ENCODE results near the gene TRAK1. TPM values are rescaled to one million over a fixed set of nuclear protein-coding genes. Genes with fewer than 3 reads are reported as not detected.

TRAK1 gene
- total RNA-seq, 1 donor from 2014 or later, result 117 TPM

- DNase-seq (ENCODE audit: low read depth), result no peak
Measured at GRCh38 chr3:42198709-42199108, 107.6 kb downstream of the TRAK1 start.

DNA sequence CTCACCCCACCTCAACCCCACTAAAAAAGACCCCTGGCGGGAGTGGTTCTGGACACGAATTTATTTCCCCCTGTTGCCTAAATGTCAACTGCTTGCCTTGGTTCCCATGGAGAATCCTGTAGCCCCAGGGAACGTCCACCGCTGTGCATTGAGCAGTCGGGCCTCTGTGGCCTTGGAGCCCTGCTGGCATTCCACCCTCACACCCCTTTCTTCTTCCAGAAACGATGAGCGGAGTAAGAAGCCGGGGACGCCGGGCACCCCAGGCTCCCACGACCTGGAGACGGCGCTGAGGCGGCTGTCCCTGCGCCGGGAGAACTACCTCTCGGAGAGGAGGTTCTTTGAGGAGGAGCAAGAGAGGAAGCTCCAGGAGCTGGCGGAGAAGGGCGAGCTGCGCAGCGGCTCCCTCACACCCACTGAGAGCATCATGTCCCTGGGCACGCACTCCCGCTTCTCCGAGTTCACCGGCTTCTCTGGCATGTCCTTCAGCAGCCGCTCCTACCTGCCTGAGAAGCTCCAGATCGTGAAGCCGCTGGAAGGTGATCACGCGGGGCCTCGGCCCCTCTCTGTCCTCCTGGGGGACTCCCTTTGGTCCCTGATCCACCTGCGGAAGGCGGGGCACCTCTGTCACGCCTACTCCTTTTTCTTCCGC, 111.2 kb downstream of the TRAK1 start:
- no peak for DNase-seq (ENCODE audit: low read depth)

GRCh38 chr3:42204867-42205599, 113.9 kb downstream of the TRAK1 start:
- no peak for DNase-seq (ENCODE audit: low read depth)

DNA sequence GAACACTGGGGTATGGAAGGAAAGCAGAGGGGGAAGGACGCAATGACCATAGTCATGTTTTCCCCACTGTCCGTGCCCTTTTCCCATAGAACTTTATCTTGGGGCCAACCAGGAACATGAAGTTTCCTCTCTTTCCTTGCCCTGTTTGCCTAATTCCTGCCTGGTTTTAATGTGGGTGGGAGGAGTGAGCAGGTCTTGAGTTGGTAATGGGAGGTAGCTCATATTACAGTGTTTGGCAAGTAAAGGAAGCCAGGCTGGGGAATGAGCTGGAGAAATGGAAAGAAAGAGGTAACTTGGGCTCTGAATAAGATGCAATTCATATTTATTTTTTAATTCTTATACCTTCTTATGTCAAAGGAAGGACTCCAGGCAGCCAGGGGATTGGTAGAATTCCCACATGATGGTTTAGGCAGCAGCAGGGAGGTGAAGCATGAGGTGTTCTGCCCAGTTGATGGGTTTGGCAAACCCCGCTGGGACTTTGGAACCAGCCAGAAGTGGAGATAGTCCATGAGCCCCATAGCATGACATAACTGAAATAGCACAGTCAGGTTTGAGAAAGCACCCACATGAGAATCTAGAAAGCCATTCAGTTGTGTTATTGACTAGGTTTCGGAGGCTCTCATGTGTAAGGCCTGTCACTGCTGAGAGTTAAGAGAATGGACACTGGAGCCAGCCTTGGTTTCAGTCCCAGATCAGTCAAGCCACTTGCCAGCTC, 114.8 kb downstream of the TRAK1 start:
- no peak for DNase-seq (ENCODE audit: low read depth)

GRCh38 chr3:42209917-42210316, 118.8 kb downstream of the TRAK1 start:
- DNase-seq (ENCODE audit: low read depth), result no peak

- no peak for DNase-seq (ENCODE audit: low read depth)
Measured at GRCh38 chr3:42210726-42211125, 119.6 kb downstream of the TRAK1 start.

DNA sequence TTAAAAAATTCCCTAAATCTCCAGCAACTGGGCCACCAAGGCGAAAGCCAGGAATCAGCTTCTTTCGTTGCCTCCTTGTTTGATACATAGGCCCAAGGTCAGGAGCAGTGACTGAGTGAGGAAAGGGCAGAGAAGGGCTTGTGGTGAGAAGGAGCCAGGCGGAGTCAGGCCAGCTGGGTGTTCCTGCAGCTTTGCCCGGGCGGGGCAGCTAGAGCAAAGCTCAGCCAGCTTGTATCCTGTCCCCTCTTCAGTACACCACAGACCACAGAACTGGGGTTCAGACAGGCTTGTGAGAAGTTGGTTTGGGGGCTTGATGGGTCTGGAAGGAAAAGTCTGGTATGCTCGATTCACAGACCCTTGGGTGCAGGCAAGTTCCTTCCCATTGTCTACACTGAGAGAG, 122.3 kb downstream of the TRAK1 start:
- peak; percentile 67 for DNase-seq (ENCODE audit: low read depth)

DNA sequence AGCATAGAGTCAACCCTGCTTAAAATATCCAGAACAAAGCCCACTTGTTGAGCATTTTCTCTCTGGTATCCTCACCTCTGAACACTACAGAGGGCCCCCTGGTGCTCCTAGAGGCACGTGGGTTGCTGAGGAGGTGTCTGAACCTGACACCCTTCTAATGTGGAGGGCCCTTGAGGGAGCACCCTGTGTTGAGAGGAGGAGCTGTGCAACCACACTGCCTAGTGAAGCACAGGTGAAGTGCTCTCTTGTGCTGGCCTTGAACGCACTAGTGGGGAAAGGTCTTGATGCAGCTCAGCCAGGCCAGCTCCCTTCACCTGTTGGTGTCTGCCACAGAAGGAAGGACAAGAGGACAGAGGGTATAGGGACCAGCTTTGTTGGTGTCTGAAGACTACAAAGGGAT, 122.9 kb downstream of the TRAK1 start:
- DNase-seq (ENCODE audit: low read depth), result no peak

DNA sequence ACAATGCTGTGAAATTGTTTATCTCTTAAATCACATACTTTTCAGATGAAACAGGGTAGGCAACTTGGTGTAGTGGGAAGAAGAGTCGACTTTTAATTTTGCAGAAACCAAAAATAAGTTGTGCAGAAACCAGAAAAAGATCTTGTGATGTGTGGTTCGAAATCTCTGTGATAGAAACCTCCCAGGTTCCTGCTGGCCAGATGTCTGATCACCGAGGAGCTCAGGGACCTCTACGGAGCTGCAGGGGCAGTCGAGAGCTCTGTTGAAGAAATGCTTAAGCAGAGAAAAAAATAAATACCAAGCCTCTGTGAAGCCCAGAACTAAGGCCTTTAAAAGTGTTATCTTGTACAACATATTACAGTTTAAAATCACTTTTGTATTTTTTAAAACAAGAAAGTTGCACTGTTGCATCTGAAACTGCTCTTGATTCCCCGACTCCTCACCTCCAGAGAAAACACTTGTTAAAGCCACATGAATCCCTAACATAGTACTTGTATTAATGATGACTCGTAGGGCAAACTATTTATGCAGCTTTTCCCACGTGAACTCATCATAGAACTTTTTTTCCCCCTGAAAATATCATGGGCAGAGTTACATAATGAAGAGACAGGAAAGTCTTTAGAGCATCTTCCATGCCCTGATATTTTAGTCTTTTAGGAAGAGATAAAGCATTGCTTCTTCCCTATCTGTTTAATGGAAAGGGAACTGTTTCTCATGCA, 123.6 kb downstream of the TRAK1 start:
- peak; percentile 16 for DNase-seq (ENCODE audit: low read depth)

DNA sequence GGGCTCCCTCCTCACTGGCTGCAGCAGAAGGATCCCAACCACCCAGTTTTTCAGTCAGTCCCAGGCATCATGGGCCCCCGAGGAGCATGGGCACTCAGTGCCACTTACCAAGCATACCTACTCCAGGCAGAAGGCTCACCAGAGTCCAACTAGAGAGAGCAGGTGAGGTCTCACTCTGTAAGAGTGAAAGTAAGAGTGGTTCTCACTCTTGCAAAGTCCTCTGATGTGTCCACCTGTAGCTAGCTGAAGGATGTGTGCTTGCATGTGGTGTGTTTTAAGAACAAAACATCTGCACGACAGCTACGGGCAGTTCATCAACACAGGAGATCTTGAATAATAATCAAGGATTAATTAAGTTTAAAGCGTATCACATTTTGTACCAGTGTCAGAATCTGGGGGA, 125.1 kb downstream of the TRAK1 start:
- DNase-seq (ENCODE audit: low read depth), result no peak

GRCh38 chr3:42216931-42217333, 125.8 kb downstream of the TRAK1 start:
- no peak for DNase-seq (ENCODE audit: low read depth)

- no peak for DNase-seq (ENCODE audit: low read depth)
Measured at GRCh38 chr3:42220436-42221121, 129.4 kb downstream of the TRAK1 start.

GRCh38 chr3:42222942-42223693, 132.0 kb downstream of the TRAK1 start:
- DNase-seq (ENCODE audit: low read depth), result no peak

DNA sequence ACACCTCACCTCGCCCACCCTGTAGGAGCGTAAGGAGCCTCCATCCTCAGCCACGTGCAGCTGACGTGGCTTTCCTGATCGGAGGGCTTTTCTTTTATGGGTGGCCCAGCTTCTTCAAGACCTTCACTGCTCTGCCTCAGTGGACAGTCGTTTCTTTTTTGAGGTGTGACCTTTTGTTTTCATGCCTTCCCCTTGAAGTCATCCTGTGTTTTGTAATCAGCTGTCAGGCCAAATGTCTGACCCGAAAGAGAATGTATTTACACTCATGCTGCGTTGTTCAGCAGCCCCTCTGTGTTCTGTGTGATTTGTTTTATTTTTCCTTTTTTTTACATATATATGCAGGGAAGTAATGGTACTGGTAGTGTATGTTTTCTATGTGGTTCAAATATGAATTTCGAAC, 133.0 kb downstream of the TRAK1 start:
- no peak for DNase-seq (ENCODE audit: low read depth)

GRCh38 chr3:42224658-42225421, 133.7 kb downstream of the TRAK1 start:
- DNase-seq (ENCODE audit: low read depth), result peak; percentile 36

GRCh38 chr3:42225486-42226363, 134.6 kb downstream of the TRAK1 start:
- DNase-seq (ENCODE audit: low read depth), result no peak

DNA sequence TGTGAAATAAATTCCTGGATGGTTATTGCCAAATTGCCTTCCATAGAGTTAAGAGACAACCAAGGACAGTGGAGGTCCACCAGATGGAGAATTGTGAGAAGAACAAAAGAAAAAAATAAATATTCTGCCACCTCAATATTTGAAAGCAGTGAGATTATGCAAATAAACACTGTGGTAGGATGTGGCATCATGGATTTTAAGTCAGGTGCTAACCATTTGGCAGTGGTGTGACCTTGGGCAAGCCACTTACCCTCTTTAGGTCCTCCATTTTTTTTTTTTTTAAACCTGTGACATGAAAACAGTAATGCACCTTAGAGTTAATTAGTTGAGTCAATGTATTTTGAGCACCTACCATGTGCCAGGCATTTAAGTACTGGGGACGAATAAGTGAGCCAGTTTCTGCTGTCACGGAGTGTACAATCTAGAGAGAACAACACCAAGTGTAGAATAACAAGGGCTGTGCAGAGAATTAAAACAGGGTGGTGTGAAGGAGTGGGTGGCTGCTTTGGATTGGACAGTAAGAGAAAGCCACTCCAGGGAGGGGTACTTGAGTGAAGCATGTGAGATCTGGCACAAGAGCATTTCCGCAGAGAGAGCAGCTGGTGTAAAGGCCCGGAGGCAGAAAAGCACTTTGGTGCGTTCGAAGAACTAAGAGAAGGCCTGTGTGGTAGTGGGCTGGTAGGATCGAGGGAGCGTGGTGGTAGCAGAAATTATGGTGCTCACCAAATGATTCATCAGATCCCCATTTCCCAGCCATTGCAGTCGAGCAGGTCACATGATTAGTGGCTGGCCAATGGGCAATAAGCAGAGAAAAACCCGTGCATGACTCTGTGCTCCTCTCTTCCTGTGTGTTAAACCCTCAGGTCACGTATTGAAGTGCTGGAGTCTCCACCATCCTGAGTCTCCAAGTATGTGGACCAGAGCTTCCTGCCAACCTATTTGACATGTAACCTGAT, 135.6 kb downstream of the TRAK1 start:
- no peak for DNase-seq (ENCODE audit: low read depth)

Measured in myocyte (in vitro differentiated cells).